Medulla oblongata (tissue), 1 donor: ENCODE measurements around the gene PKP1.

Source experiments
- DNase-seq: peaks from one replicate; pipeline ENCODE4 v3.0.0-alpha.2; 2015; ENCODE audit errors: extremely low spot score

The PKP1 gene

GRCh38 chr1:201353186-201353940 is 70.1 kb downstream of the PKP1 start:
- no peak for DNase-seq

DNA sequence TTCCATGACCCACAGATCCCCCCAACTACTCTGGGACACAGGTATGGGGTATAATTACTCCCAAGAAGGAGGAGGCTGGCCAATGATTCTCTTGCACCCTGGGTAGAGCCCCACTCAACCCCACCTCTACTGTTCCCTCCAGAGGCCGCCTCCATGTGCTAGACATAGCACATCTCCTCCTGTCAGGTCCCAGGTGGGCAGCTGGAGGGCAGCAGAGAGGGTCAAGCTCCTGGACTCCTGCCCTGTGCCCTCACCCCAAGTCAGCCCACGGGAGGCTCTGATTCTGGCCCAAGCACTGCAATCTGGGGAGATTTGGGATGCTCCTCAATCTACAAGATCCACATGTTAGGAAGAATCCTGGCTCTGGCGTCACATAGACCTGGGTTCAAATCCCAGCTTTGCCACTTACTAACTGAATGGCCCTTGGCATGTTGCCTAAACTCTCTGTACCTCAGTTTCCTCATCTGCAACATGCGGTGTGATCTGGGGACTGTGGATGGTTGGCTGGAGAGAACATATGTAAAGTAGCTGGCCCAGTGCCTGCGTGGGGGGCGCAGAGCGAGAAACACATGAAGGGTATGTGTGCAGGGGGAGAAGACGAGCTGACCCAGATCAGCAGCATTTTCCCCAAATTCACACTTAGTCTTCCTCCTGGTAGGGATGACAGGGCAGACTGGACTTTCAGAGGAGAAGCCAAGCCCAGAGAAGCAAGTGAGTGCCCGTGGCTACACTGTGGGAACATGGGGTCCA is 71.0 kb downstream of the PKP1 start:
- DNase-seq: no peak

- DNase-seq: no peak
Measured at GRCh38 chr1:201354901-201355295, 71.6 kb downstream of the PKP1 start.

GRCh38 chr1:201355471-201355870 is 72.2 kb downstream of the PKP1 start:
- no peak for DNase-seq

DNA sequence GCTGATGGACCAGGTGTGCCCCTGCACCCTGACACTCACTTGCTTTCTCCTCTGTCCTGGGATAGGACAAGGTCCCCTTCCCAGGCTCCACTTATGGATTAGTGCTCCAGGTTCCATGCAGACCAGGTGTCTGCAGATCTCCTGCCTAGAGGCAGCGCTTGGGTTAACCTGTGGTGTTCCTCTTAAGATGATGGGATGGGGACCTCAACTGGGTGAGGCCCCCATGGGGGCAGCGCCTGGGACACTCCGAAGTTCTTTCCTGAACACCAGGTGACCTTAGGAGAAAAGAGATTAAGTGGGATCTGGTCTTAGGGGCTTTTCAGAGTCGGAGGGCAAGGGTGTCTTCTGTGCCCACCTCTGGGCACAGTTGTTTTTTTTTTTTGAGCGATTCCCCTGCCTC is 72.9 kb downstream of the PKP1 start:
- DNase-seq: no peak

DNA sequence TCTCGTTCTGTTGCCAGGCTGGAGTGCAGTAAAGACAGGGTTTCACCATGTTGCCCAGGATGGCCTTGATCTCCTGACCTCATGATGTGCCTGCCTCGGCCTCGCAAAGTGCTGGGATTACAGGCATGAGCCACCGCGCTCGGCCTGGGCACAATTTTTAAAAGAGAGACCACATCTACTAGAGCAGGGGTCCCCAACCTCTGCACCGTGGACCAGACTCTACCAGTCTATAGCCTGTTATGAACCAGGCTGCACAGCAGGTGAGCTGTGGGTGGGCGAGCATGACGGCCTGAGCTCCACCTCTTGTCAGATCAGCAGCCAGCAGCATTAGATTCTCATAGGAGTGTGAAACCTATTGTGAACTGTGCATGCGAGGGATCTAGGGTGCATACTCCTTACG is 73.4 kb downstream of the PKP1 start:
- no peak for DNase-seq

GRCh38 chr1:201357211-201357610 is 73.9 kb downstream of the PKP1 start:
- no peak for DNase-seq

- DNase-seq: no peak
Measured at GRCh38 chr1:201357636-201358348, 74.5 kb downstream of the PKP1 start.

GRCh38 chr1:201358596-201358995 is 75.3 kb downstream of the PKP1 start:
- DNase-seq: no peak

GRCh38 chr1:201359031-201359872 is 75.9 kb downstream of the PKP1 start:
- no peak for DNase-seq

DNA sequence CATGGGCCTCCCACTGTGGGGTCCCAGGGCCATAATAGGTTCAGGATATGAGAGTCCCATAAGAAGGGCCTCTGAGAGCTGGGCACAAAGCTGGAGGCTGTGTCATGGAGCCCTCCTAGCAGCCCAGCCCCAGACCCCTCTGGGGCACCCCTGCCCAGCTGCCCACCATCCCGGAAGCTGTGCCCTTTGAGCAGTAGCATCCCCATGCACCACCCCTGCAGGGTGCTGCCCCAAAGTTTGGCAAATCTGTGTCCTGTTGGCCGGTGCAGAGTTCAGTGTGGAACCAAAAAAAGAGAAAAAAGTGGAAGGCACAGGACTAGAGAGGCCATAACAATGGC is 76.5 kb downstream of the PKP1 start:
- DNase-seq: no peak

DNA sequence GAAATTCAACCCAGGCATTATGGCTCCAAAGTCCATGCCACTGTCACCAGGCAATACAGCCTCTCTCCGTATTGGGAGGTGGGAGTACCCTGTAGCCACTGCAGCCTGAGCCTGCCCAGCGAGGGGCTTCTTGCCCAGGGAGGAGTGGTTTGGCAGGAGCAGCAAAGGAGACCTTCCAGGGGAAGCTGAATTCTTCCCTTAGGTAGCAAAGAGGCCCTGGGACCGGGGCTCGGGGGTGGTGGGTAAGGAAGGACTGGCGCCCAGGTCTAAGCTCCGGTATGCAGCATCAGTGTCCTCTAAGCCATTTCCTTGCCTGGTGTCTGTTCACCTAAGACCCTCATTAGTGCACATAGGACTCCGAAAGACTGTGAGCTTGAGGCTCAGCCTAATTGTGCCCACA is 77.2 kb downstream of the PKP1 start:
- no peak for DNase-seq

GRCh38 chr1:201360901-201361651 is 77.8 kb downstream of the PKP1 start:
- no peak for DNase-seq

- peak; percentile 37 for DNase-seq
Measured at GRCh38 chr1:201361652-201362504, 78.6 kb downstream of the PKP1 start.

GRCh38 chr1:201362906-201363305 is 79.6 kb downstream of the PKP1 start:
- no peak for DNase-seq

DNA sequence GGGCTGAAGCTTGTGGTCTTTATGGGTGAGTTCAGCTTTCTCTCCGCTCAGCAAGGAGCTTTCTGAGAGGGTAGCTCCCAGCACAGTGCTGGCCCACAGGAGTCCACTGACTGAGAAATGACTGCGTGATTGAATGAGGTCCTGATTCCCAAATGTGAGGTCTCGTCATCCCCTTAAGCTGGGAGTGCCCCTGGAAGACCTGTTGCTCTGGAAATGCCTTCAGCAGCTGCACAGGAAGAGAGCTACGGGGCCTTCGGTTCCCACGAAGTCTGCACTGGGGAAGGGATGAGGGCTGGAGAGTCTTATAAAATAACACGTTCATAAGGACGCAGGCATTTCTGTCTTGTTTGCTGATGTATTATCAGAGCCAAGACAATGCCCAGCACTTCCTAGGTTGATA is 80.2 kb downstream of the PKP1 start:
- DNase-seq: no peak

- no peak for DNase-seq
Measured at GRCh38 chr1:201364808-201365105, 81.5 kb downstream of the PKP1 start.

DNA sequence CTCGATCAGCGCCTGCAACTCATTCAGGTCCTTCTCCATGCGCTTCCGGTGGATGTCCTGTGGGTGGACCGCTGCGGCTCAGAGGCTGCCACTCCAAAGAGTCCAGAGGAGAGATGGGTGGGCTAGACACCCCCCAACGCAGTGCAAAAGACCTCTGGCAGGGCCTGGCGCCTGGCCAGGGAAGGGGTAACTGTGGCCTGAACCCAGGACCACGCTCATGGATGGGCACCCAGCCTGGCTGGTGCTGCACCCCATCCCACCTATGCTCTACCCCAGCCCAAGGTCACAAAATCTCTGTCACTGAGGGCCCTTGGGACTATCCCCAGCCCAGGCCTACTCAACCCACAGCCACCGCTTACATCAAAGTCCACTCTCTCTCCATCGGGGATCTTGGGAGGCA is 81.9 kb downstream of the PKP1 start:
- no peak for DNase-seq

DNA sequence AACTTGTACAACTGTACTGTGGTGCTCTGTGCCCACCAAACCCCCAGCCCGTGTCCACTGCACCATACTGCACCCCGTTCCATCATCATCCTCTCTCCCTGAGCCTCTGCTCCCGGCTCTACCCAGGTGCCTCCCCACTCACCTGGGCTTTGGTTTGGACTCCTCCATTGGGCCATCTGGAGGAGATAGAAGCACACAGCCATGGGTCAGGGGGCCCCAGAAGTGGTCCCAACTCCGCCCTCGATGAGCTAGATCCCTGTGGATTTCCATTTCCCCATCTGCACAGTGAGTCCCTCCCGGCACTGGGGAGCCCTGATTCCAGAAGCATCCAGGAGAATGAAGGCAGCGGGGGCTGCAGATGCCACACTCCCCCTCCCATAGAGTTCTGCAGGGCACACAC is 83.4 kb downstream of the PKP1 start:
- no peak for DNase-seq

- no peak for DNase-seq
Measured at GRCh38 chr1:201369209-201369608, 85.9 kb downstream of the PKP1 start.

- no peak for DNase-seq
Measured at GRCh38 chr1:201370500-201370899, 87.2 kb downstream of the PKP1 start.
